H9 (cell line): ENCODE results near the gene ULK4. TPM values are rescaled to one million over a fixed set of nuclear protein-coding genes. Genes with fewer than 3 reads are reported as not detected.
"Not testable (repeated sequence)": the region's sequence is repeated elsewhere in the genome, so short reads cannot be mapped to it uniquely, and the experiment has no call there.

Source experiments
- DNase-seq: peaks from one replicate; pipeline ENCODE4 v3.0.0-alpha.2; 2017
- H2AFZ ChIP-seq: one replicate; pipeline ENCODE4 v1.6.1; 2013; ENCODE audit warnings: mild to moderate bottlenecking, low read length, control low read depth, moderate library complexity
- H2AK5ac ChIP-seq: 2 replicates; pipeline ENCODE4 v1.6.1; 2013; ENCODE audit warnings: low read length, control low read depth, mixed read lengths; ENCODE audit not compliant: insufficient read length
- H2BK120ac ChIP-seq: one replicate; pipeline ENCODE4 v1.6.1; 2013; ENCODE audit warnings: low read depth, mild to moderate bottlenecking, low read length, control low read depth, inconsistent platforms; ENCODE audit not compliant: poor library complexity, severe bottlenecking
- H2BK12ac ChIP-seq: 2 replicates; pipeline ENCODE4 v1.6.1; 2013; ENCODE audit warnings: low read length, control low read depth, mixed read lengths, low read depth; ENCODE audit not compliant: insufficient read length
- H2BK15ac ChIP-seq: 2 replicates; pipeline ENCODE4 v1.6.1; 2013; ENCODE audit warnings: low read depth, low read length, control low read depth
- H2BK20ac ChIP-seq: one replicate; pipeline ENCODE4 v1.6.1; 2013; ENCODE audit warnings: low read depth, mild to moderate bottlenecking, low read length, control low read depth, inconsistent platforms; ENCODE audit not compliant: poor library complexity, severe bottlenecking
- H2BK5ac ChIP-seq: 2 replicates; pipeline ENCODE4 v1.6.1; 2013; ENCODE audit warnings: low read length, control low read depth, mixed read lengths; ENCODE audit not compliant: insufficient read length
- H3K14ac ChIP-seq: 2 replicates; pipeline ENCODE4 v1.6.1; 2013; ENCODE audit warnings: low read length, control low read depth; ENCODE audit not compliant: insufficient read depth
- H3K18ac ChIP-seq: 2 replicates; pipeline ENCODE4 v1.6.1; 2013; ENCODE audit warnings: low read depth, mild to moderate bottlenecking, mixed read lengths, low read length, control low read depth; ENCODE audit not compliant: insufficient read length
- H3K23ac ChIP-seq: 2 replicates; pipeline ENCODE4 v1.6.1; 2013; ENCODE audit warnings: low read length, control low read depth, mixed read lengths, low read depth; ENCODE audit not compliant: insufficient read length
- H3K23me2 ChIP-seq: 2 replicates; pipeline ENCODE4 v1.6.1; 2013; ENCODE audit warnings: low read depth, mild to moderate bottlenecking, mixed read lengths, low read length, control low read depth; ENCODE audit not compliant: insufficient read length, poor library complexity, severe bottlenecking
- H3K27ac ChIP-seq: 2 replicates; pipeline ENCODE4 v1.5.1; 2013; ENCODE audit warnings: low read length, control low read depth, mixed read lengths, low read depth; ENCODE audit not compliant: insufficient read length
- H3K27me3 ChIP-seq: 2 replicates; pipeline ENCODE4 v1.6.1; 2013; ENCODE audit warnings: low read length, control low read depth, inconsistent platforms; ENCODE audit not compliant: insufficient read depth
- H3K4ac ChIP-seq: 2 replicates; pipeline ENCODE4 v1.6.1; 2013; ENCODE audit warnings: low read depth, mild to moderate bottlenecking, control low read depth, inconsistent platforms, low read length, moderate library complexity
- H3K4me1 ChIP-seq: 2 replicates; pipeline ENCODE4 v1.6.1; 2013; ENCODE audit warnings: low read length, control low read depth, inconsistent platforms; ENCODE audit not compliant: insufficient read depth
- H3K4me2 ChIP-seq: 2 replicates; pipeline ENCODE4 v1.6.1; 2013; ENCODE audit warnings: low read length, control low read depth, mixed read lengths; ENCODE audit not compliant: insufficient read length, insufficient read depth
- H3K56ac ChIP-seq: 2 replicates; pipeline ENCODE4 v1.6.1; 2013; ENCODE audit warnings: low read depth, mild to moderate bottlenecking, mixed read lengths, low read length, control low read depth; ENCODE audit not compliant: insufficient read length
- H3K79me1 ChIP-seq: 2 replicates; pipeline ENCODE4 v1.6.1; 2013; ENCODE audit warnings: low read depth, mild to moderate bottlenecking, moderate library complexity, low read length, control low read depth, inconsistent platforms; ENCODE audit not compliant: insufficient read depth, poor library complexity, severe bottlenecking
- H3K79me2 ChIP-seq: 2 replicates; pipeline ENCODE4 v1.6.1; 2013; ENCODE audit warnings: low read length, control low read depth, inconsistent platforms; ENCODE audit not compliant: insufficient read depth
- H3K9ac ChIP-seq: 2 replicates; pipeline ENCODE4 v1.6.1; 2013; ENCODE audit warnings: low read length, control low read depth, mixed read lengths; ENCODE audit not compliant: insufficient read length; ENCODE audit errors: extremely low read depth
- H3K9me3 ChIP-seq: one replicate; pipeline ENCODE4 v1.6.1; 2013; ENCODE audit warnings: low read depth, low read length, inconsistent platforms; ENCODE audit not compliant: control insufficient read depth
- H3T11ph ChIP-seq: one replicate; pipeline ENCODE4 v1.6.1; 2013; ENCODE audit warnings: mild to moderate bottlenecking, low read length, control low read depth, inconsistent platforms
- H4K20me1 ChIP-seq: one replicate; pipeline ENCODE4 v1.6.1; 2013; ENCODE audit not compliant: control insufficient read depth, insufficient read length, insufficient read depth
- H4K5ac ChIP-seq: 2 replicates; pipeline ENCODE4 v1.6.1; 2013; ENCODE audit warnings: low read depth, mild to moderate bottlenecking, mixed read lengths, low read length, control low read depth; ENCODE audit not compliant: insufficient read length
- H4K8ac ChIP-seq: replicated peaks from 2 replicates; pipeline ENCODE4 v1.6.1; 2013; ENCODE audit warnings: low read length, control low read depth, mixed read lengths, low read depth; ENCODE audit not compliant: insufficient read length
- H4K91ac ChIP-seq: 2 replicates; pipeline ENCODE4 v1.6.1; 2013; ENCODE audit warnings: low read depth, mild to moderate bottlenecking, moderate library complexity, mixed read lengths, low read length, control low read depth; ENCODE audit not compliant: insufficient read length
- H3K27ac Mint-ChIP-seq, 3 experiments: 2 replicates in 2 of 3; 3 replicates in 1 of 3; pipeline ENCODE4 v1.8.0; 2020 to 2021; ENCODE audit warnings: mixed read lengths in 3 of 3, mild to moderate bottlenecking in 1 of 3, moderate library complexity in 1 of 3
- H3K27me3 Mint-ChIP-seq: 2 replicates; pipeline ENCODE4 v1.8.0; 2021; ENCODE audit warnings: low read depth, mild to moderate bottlenecking, moderate library complexity, mixed read lengths
- H3K36me3 Mint-ChIP-seq, 3 experiments: 2 replicates in 2 of 3; 3 replicates in 1 of 3; pipeline ENCODE4 v1.8.0; 2020 to 2021; ENCODE audit warnings: low read depth in 3 of 3, mixed read lengths in 3 of 3; ENCODE audit not compliant: insufficient read depth in 1 of 3
- H3K4me1 Mint-ChIP-seq, 2 experiments: 2 replicates each; pipeline ENCODE4 v1.8.0; 2020; ENCODE audit warnings: mixed read lengths in 2 of 2
- H3K4me3 Mint-ChIP-seq, 2 experiments: 2 replicates in 1 of 2; 3 replicates in 1 of 2; pipeline ENCODE4 v1.8.0; 2020 to 2021; ENCODE audit warnings: mild to moderate bottlenecking in 2 of 2, mixed read lengths in 2 of 2, moderate library complexity in 1 of 2
- H3K9me3 Mint-ChIP-seq, 2 experiments: 2 replicates in 1 of 2; 3 replicates in 1 of 2; pipeline ENCODE4 v1.8.0; 2020; ENCODE audit warnings: mild to moderate bottlenecking in 2 of 2, mixed read lengths in 2 of 2, moderate library complexity in 1 of 2
- WGBS: extraction: QIAGEN DNeasy Blood & Tissue Kit; methylation state at CpG from one replicate; pipeline ENCODE4 v1.1.7; 2013; ENCODE audit warnings: missing lambda C conversion rate, low lambda C conversion rate, mixed read lengths; ENCODE audit not compliant: insufficient read length; ENCODE audit errors: extremely low coverage; 5-methylcytosine and 5-hydroxymethylcytosine counted together
- total RNA-seq: library from RNA; stranded (reverse); gene quantifications from 2 replicates; pipeline ENCODE4 v1.2.1, GENCODE V29; 2021
- TF ChIP-seq, protein P1 (sequence below): fragments of 200-600 bp; sonication (generic); conservative IDR thresholded peaks from 3 replicates; pipeline ENCODE4 v1.8.0; 2021; ENCODE audit warnings: antibody characterized with exemption, mild to moderate bottlenecking

ULK4 gene
- total RNA-seq, 1 experiment from 2014 or later, result 12.9 TPM

DNA sequence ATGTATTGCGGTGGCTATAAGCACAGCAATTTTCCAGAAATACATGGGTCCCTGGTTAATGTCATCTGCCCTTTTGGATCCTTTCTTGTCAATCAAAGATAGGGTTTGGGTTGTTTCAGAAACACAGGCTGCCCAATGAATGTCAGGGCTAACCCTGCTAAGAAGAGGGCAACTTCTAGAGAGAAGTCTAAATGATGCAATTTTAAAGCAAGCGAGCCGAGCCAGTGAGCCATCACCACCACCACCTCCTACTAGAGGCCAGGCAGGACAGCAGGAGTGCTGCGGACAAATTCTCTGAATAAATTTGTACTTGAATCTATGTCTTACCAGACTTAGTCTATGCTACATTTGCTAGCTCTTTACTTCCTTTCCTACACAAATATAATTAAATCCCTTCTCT, 514.2 kb downstream of the ULK4 start:
- H3K9me3 ChIP-seq, result no peaks in the 10 kb centered on the region
- H3K18ac ChIP-seq, result no peak overlapping the region
- no peaks in the 10 kb centered on the region for H3K79me2 ChIP-seq
- no peak overlapping the region for H3K9ac ChIP-seq
- no peak overlapping the region for H2BK5ac ChIP-seq
- no peak overlapping the region for H2BK15ac ChIP-seq
- H4K8ac ChIP-seq, result no peak overlapping the region
- TF ChIP-seq, protein P1, sequence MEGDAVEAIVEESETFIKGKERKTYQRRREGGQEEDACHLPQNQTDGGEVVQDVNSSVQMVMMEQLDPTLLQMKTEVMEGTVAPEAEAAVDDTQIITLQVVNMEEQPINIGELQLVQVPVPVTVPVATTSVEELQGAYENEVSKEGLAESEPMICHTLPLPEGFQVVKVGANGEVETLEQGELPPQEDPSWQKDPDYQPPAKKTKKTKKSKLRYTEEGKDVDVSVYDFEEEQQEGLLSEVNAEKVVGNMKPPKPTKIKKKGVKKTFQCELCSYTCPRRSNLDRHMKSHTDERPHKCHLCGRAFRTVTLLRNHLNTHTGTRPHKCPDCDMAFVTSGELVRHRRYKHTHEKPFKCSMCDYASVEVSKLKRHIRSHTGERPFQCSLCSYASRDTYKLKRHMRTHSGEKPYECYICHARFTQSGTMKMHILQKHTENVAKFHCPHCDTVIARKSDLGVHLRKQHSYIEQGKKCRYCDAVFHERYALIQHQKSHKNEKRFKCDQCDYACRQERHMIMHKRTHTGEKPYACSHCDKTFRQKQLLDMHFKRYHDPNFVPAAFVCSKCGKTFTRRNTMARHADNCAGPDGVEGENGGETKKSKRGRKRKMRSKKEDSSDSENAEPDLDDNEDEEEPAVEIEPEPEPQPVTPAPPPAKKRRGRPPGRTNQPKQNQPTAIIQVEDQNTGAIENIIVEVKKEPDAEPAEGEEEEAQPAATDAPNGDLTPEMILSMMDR, result no peak
- H3K14ac ChIP-seq, result no peak overlapping the region
- peaks cover 0 to 4% (median 0%) of the 10 kb centered on the region in 3 experiments; a peak in 2 of 7 replicates for H3K36me3 Mint-ChIP-seq
- H4K20me1 ChIP-seq, result no peaks in the 10 kb centered on the region
- no peak overlapping the region for H3K4me3 Mint-ChIP-seq
- no peak overlapping the region for H4K91ac ChIP-seq
- no peak overlapping the region for H3K4ac ChIP-seq
- no peak overlapping the region for H2BK12ac ChIP-seq
- no peak overlapping the region for H2AK5ac ChIP-seq
- no peaks in the 10 kb centered on the region for H3K23me2 ChIP-seq
- no peak overlapping the region for H2BK20ac ChIP-seq
- no peak overlapping the region for H3K56ac ChIP-seq
- H3K23ac ChIP-seq, result no peak overlapping the region
- no peaks in the 10 kb centered on the region for H3K4me1 ChIP-seq
- H3K27me3 ChIP-seq, result no peaks in the 10 kb centered on the region
- no peak for DNase-seq
- WGBS, result no CpG with 5 or more reads among the region's 4 CpGs
- H3K27ac ChIP-seq, result no peak overlapping the region
- no peaks in the 10 kb centered on the region for H3K27me3 Mint-ChIP-seq
- H2AFZ ChIP-seq, result no peak overlapping the region
- H2BK120ac ChIP-seq, result no peak overlapping the region
- no peak overlapping the region for H3T11ph ChIP-seq
- H3K79me1 ChIP-seq, result no peaks in the 10 kb centered on the region
- no peak overlapping the region for H3K4me2 ChIP-seq
- no peak overlapping the region for H4K5ac ChIP-seq
- H3K9me3 Mint-ChIP-seq, result no peaks in the 10 kb centered on the region
- no peak overlapping the region; a peak in 1 of 7 replicates for H3K27ac Mint-ChIP-seq
- peaks cover 4 to 7% of the 10 kb centered on the region in 2 experiments for H3K4me1 Mint-ChIP-seq

DNA sequence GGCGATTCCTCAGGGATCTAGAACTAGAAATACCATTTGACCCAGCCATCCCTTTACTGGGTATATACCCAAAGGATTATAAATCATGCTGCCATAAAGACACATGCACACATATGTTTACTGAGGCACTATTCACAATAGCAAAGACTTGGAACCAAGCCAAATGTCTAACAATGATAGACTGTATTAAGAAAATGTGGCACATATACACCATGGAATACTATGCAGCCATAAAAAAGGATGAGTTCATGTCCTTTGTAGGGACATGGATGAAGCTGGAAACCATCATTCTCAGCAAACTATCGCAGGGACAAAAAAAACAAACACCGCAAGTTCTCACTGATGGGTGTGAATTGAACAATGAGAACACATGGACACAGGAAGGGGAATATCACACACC, 515.6 kb downstream of the ULK4 start:
- H3K27me3 ChIP-seq, H4K91ac ChIP-seq, H3K4me2 ChIP-seq, H3K18ac ChIP-seq, H3T11ph ChIP-seq, H3K9ac ChIP-seq, H3K79me2 ChIP-seq, H3K9me3 ChIP-seq, H2AFZ ChIP-seq, H2BK20ac ChIP-seq, H3K23ac ChIP-seq, H4K20me1 ChIP-seq, H3K56ac ChIP-seq, H3K4me1 ChIP-seq, H2BK12ac ChIP-seq, H2AK5ac ChIP-seq, H3K27ac Mint-ChIP-seq, H3K4me1 Mint-ChIP-seq, H2BK5ac ChIP-seq, H4K8ac ChIP-seq, H3K27me3 Mint-ChIP-seq, H3K27ac ChIP-seq, H3K79me1 ChIP-seq, H4K5ac ChIP-seq, H3K4ac ChIP-seq, H2BK15ac ChIP-seq, H3K4me3 Mint-ChIP-seq, H3K36me3 Mint-ChIP-seq, H2BK120ac ChIP-seq, H3K14ac ChIP-seq, H3K23me2 ChIP-seq, DNase-seq, H3K9me3 Mint-ChIP-seq: not testable (repeated sequence)
- no CpG with 5 or more reads among the region's 3 CpGs for WGBS
